Activated CD4-positive, alpha-beta T cell treated with anti-CD3 and anti-CD28 coated beads, Interleukin-2, amount 50 U/mL, for 16 hours (primary cell): Measurements from ENCODE around the gene SEC14L1.

Experiments
- DNase-seq: peaks from one replicate; pipeline ENCODE4 v3.0.0-alpha.2; 2020

The SEC14L1 gene

DNA sequence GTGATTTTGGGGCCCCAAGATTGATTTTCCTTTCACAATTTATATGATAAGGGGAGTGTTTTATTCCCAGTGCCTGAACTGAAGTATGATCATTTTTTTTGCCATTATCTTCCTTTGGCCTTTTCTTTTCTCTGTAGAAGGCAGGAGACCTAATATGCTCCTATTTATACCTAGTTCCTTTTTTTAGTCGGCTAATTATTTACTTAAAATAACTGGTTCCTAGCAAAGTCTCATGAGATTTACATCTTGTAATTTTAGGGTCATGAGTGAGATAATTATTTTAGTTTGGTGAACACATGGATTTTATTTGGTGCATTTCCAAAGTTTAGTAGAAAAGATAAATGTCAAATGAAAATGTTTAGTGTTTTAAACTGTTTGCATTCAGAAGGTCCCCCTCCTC is 24.8 kb downstream of the SEC14L1 start:
- no peak for DNase-seq

DNA sequence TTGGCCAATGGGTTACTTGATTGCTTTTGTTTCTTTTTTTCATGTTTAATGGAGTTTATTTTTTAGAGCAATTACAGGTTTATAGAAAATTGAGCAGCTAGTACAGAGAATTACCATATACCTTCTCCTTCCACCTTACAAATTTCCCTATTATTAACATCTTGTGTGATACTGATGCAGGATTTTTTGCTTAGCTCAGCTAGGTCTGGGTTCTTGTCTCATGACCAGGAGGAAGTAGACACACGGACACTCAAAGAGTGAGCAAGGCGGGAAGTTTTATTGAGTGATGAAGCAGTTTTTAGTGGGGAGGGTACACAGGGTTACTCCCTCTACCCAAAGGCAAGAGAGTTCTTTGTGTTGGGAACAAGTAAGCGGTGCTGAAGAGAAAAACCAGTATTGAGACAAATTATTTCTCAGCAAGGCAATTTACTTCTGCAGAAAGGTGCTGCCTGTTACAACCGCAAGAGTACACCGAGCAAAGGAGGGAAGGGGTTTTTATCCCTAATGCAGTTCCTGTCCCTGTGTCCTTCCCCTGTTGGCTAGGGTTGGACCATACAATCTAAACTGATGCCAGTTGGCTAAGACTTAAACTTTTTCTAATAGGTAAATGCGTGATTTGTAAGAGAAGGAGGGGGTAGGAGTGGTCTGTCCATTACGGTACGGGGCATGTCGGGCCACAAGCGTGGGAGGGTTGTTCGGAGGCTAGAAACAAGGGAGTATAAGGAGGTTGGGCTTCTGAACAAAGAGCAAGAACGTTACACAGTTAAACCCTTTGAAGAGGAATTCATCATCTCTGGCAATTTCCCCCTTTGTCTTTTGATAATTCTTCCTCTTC is 26.9 kb downstream of the SEC14L1 start:
- DNase-seq: no peak

DNA sequence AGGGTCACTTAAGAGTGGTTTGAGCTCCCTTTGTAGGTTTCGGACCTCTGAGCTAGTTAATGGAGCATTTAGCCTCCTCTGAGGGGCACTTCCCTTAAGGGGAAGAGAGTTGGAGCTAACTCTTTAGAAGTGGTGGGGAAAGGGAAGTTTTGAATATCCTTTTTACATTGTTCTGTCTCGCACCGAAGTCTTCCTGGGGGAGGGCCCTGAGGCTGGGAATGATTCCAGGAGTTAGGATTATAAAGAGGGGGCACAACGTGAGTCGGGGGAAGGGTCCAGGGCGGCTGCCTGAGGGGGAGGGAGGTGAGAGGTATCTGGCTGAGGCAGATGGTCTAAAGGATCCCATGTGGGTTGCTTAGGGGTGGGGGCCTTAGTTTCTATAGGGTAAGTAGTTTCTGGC is 32.3 kb downstream of the SEC14L1 start:
- no peak for DNase-seq

DNA sequence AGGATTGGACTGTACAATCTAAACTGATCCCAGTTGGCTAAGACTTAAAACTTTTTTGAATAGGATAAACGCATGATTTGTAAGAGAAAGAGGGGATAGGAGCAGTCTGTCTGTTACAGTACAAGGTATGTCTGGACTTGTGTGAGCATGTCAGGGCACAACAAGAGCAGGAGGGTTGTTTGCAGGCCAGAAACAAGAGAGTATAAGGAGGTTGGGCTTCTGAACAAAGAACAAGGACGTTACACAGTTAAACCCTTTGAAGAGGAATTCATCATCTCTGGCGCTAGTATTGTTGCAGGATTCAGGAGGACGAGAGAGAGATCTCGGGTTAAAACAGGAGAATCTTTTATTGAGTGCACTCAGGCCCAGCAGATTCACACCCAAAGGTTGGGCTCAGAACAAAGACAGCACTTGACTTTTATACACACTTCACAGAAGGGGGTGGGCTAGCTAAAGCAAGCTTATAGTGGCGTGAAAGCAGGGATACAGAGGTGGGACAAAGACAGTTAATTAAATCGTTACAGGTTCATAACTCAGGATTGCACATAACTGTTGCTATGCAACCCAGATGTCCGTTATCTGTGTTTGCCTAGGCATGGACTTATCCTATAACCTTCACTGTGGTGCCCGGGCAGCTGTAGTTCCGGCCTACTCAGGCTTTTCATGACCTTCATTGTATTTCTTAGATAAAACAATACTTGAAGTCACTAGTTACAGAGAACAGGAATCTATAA is 34.3 kb downstream of the SEC14L1 start:
- DNase-seq: no peak

DNA sequence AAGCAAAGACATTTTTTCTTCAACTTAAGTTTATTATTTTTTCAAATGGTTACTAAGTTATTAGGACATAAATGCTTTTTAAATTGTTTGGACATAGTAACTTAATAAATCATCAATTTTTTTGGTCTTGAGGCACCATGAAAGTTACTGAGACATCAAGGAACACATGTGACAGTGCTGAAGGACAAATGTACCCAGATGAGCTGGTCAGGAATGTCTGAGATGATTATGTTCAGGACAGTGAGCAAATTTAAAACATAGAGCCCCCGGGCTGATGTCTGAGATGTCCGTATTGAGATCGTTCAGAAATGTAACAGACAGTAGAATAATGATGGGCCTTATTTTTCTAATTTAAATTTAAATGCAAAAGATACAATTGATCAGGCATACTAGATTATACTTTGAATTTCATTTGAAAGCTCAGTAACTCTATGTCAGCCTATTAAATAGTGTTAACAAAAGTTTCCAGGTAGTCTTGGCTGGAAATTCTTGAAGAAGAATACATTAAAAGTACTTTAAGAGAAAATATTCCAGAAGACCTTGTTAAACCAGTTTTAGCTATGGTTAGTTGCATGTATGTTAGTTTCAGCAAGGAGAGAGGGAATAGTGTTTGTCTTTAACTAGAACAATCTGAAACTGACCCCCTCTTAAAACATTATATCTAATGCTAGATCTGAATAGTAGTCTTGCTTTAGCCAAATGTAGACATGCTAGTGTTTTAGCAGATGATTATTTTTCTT is 36.4 kb downstream of the SEC14L1 start:
- no peak for DNase-seq

GRCh38 chr17:77178050-77178449 is 37.3 kb downstream of the SEC14L1 start:
- no peak for DNase-seq

DNA sequence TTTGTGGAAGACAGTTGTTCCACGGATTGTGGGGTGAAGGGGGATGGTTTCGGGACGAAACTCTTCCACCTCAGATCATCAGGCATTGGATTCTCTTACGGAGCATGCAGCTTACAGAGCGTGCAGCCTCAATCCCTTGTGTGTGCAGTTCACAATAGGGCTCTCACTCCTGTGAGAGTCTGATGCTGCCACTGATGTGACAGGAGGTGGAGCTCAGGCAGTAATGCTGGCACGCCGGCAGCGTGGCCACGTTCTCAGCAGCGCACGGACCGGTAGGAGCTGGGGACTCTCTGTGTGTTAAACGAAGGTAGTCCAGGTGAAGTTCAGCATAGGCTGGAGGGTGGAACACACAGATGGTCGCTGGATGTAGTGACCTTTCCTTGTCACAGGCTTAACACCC is 37.8 kb downstream of the SEC14L1 start:
- DNase-seq: no peak

GRCh38 chr17:77180503-77181357 is 40.0 kb downstream of the SEC14L1 start:
- no peak for DNase-seq

- peak; percentile 21 for DNase-seq
Measured at GRCh38 chr17:77182205-77183172, 41.7 kb downstream of the SEC14L1 start.

DNA sequence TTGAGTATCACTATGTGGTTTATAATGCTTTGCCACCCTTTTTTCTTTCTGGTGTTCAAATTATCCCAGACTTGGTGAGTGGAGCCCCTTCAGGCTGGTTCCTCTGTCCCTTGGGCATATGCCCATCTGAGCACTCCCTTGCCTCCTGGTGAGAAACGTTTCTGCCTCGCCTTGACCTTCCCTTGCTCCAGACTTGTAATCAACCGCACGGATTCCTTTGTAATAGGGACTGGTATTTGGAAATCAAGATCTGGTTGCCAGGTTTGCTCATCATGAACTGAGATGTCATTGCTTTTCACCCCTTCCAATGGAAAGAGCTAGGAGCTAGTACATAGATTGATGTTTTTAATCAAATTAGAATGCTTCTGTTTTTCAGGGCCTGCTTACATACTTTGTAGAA is 43.7 kb downstream of the SEC14L1 start:
- DNase-seq: no peak

- no peak for DNase-seq
Measured at GRCh38 chr17:77185137-77185536, 44.4 kb downstream of the SEC14L1 start.

GRCh38 chr17:77186141-77186604 is 45.4 kb downstream of the SEC14L1 start:
- DNase-seq: peak; percentile 21

DNA sequence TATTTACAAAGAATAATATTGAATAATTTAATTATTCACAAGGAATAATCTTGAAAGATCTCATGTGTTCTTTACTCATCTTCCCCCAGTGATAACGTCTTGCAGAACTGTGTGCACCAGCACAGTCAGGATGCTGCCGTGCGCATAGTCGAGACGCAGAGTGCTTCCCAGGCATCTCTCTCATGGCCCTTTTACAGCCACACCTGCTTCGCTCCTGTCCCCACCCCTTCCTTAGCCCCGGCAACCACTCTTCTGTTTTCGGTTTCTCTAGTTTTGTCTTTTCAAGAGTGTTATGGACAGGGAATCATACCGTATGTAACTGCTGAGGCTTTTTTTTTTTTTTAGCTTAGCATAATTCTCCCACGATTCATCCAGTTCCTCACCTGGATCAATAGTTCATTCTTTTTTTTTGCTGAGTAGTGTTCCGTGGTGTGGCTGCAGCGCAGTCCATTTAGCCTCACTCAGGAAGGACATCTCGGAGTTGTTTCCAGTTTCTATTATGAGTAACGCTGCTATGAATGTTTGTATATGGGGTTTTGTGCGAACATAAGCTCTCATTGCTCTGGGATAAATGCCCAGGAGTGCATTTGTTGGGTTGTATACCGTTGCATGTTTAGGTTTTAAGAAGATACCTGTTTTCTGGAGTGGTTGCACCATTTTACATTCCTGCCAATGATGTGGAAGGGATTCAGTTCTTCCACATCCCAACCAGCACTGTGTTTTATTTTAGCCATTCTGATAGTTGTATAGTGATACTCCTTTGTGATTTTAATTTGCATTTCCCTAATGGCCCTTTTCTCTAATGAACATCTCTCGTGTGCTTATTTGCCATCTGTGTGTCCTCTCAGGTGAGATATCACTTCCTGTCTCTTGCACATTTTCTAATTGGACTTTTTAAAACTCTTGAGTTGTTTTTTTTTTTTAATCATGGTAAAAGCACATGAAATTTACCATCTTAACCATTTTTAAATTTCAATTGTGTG is 47.6 kb downstream of the SEC14L1 start:
- DNase-seq: no peak

- DNase-seq: peak; percentile 10
Measured at GRCh38 chr17:77189148-77189547, 48.4 kb downstream of the SEC14L1 start.

GRCh38 chr17:77190576-77190975 is 49.8 kb downstream of the SEC14L1 start:
- no peak for DNase-seq

GRCh38 chr17:77191244-77191643 is 50.5 kb downstream of the SEC14L1 start:
- DNase-seq: no peak

GRCh38 chr17:77193653-77194052 is 52.9 kb downstream of the SEC14L1 start:
- DNase-seq: no peak

DNA sequence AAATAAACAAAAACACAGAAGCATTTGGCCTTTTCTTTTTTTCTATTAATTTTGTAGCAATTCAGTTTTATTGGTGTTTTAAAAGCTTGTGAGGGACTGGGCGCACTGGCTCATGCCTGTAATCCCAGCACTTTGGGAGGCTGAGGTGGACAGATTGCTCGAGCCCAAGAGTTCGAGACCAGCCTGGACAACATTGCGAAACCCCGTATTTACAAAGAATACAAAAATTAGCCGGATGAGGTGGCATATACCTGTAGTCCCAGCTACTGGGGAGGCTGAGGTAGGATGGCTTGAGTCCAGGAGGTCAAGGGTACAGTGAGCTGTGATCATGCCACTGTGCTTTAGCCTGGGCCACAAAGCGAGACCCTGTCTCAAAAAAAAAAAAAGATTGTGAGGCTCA is 53.4 kb downstream of the SEC14L1 start:
- DNase-seq: no peak

DNA sequence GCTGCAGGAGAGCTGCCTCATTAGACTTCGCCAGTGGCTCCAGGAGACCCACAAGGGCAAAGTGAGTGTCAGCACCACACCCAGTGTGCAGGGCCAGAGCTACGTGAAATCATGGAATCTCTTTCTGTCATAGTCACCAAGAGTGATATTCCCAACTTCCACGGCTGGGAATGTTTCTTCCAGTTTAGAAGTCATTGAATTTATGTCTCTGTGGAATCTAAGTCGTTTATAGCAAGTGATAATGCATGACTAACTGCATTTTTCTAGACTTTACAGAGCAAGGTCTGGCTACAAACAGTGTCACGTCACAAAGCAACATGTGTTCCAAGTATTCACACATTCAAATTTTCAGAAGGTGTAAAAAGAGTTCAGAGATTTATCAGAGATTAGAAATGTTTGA is 55.5 kb downstream of the SEC14L1 start:
- DNase-seq: no peak

DNA sequence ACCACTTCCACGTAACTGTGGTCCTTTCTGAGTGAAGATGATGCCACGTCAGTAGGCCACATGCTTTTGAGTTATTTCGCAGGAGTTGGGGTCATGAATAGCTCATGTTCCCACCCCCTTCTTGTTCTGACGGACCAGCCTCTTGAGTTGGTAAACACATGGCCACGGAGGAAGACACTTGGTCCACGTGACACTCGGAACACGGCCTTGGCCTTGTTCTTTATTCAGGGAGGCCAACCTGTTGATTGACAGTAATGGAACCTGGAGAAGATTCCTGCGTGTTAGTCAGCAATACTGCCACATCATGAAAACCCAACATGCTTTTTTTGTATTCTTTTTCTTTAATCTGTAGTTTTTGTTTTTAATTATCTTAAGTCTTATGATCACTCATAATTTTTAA is 56.3 kb downstream of the SEC14L1 start:
- DNase-seq: no peak
